Esophagus squamous epithelium (tissue), 5 donors: ENCODE results near the gene ZNF419. TPM values are rescaled to one million over a fixed set of nuclear protein-coding genes. Genes with fewer than 3 reads are reported as not detected.
A peak's percentile ranks its signal among the peaks of the same experiment; 100 is the strongest.

Experiments
- DNase-seq: peaks from one replicate; lab custom pipeline; 2025; lab: John Stamatoyannopoulos, UW
- H3K27ac ChIP-seq, 4 donors: fragments of 200-600 bp; sonication (generic); one replicate each; pipeline ENCODE4 v1.5.1; 2016 to 2019; ENCODE audit warnings: mild to moderate bottlenecking in 1 of 4
- H3K27me3 ChIP-seq, 4 donors: fragments of 200-600 bp; sonication (generic); 1 replicate in 3 of 4; 2 replicates in 1 of 4; pipeline versions ENCODE4 v1.5.1 to v1.6.0; 2017 to 2021; ENCODE audit warnings: antibody characterized with exemption in 1 of 4
- H3K36me3 ChIP-seq, 3 donors: fragments of 200-600 bp; sonication (generic); one replicate each; pipeline ENCODE4 v1.5.1; 2016 to 2019
- H3K4me1 ChIP-seq, 3 donors: fragments of 200-600 bp; sonication (generic); one replicate each; pipeline ENCODE4 v1.5.1; 2017 to 2019
- H3K4me3 ChIP-seq, 4 donors: fragments of 200-600 bp; sonication (generic); 1 replicate in 3 of 4; 2 replicates in 1 of 4; pipeline ENCODE4 v1.5.1; 2016 to 2019; ENCODE audit warnings: mild to moderate bottlenecking in 2 of 4, moderate library complexity in 1 of 4
- H3K9me3 ChIP-seq, 3 donors: fragments of 200-600 bp; sonication (generic); one replicate each; pipeline ENCODE4 v1.5.1; 2016 to 2019
- CTCF ChIP-seq, 6 experiments: fragments of 450-650 bp in 4 of 6; fragments of 200-600 bp in 2 of 6; sonication (generic) in 2 of 6; IDR thresholded peaks; one replicate each; pipeline ENCODE4 v1.5.1; 2016 to 2019; ENCODE audit warnings: antibody characterized with exemption in 6 of 6, mild to moderate bottlenecking in 4 of 6, moderate library complexity in 4 of 6
- POLR2A ChIP-seq, 4 donors: fragments of 450-650 bp; IDR thresholded peaks; one replicate each; pipeline ENCODE4 v1.6.1; 2017; ENCODE audit warnings: antibody characterized with exemption in 4 of 4, mild to moderate bottlenecking in 4 of 4, moderate library complexity in 3 of 4
- WGBS, 2 donors: methylation state at CpG; one replicate each; pipeline ENCODE4 v1.1.5; 2018; 5-methylcytosine and 5-hydroxymethylcytosine counted together
- intact Hi-C: fragments of 100-400 bp; cut with DNase I; formaldehyde crosslinking; loops from one replicate; pipeline ENCODE4 v1.15.0; 2022
- total RNA-seq, 4 donors: library from RNA; depleted of rRNA; stranded (reverse); fragments of >200 nt; gene quantifications; one replicate each; pipeline ENCODE4 v1.1.0, GENCODE V29; 2016
- donor health status: DM: yes; HTN: yes; CAD: no.

Gene ZNF419
- total RNA-seq, 4 donors from 2014 or later, result 0.87 to 8.0 (median 3.3) TPM

DNA sequence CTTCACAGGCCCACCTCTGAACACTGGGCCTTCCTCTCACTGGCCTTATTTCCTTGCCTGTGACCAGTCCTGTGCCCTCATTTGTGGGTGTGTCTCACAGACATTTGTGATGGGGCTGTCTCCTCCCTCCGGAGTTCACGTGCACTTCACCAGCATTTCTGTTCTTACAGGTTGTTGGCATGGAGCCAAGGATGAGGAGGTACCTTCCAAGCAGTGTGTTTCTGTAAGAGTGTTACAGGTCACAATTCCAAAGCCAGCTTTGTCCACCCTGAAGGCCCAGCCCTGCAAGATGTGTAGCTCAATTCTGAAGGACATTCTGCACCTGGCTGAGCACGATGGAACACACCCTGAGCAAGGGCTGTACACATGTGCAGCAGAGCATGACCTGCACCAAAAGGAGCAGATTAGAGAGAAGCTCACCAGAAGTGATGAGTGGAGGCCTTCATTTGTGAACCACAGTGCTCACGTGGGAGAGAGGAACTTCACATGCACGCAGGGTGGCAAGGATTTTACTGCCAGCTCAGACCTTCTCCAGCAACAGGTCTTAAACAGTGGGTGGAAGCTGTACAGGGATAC lies 44.3 kb upstream of the ZNF419 start:
- H3K4me1 ChIP-seq, result no peaks in the 10 kb centered on the region
- intact Hi-C loops, result no loop called here
- no peak for TF ChIP-seq POLR2A (IDR thresholded peaks at IDR 0.05)
- no peak for TF ChIP-seq CTCF (IDR thresholded peaks at IDR 0.05)
- DNase-seq, result no peak
- no peak overlapping the region for H3K27ac ChIP-seq
- H3K27me3 ChIP-seq, result no peaks in the 10 kb centered on the region
- H3K9me3 ChIP-seq, result peaks cover 6 to 95% (median 35%) of the 10 kb centered on the region in 3 donors
- WGBS, 2 donors, result 54 to 79% methylated on average over 5 of the region's 5 CpGs
- no peak overlapping the region for H3K4me3 ChIP-seq
- H3K36me3 ChIP-seq, result peaks cover 5 to 70% (median 12%) of the 10 kb centered on the region in 3 donors

DNA sequence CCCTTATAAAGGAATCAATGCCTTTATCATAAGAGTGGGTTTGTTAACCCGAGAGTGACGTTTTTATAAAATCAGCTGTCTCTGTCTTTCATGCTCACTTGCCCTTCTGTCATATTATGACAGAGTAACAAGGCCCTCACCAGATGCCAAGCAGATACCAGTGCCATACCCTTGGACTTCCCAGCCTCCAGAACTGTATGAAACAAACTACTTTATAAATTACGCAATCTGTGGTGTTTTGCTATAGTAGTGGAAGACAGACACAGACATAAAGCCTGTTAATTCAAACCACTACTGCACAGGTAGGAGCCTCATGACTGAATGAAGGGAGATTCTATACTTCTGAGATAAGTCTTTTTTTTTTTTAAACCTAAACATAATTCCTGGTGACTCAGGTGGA lies 35.2 kb upstream of the ZNF419 start:
- no peak overlapping the region for H3K4me3 ChIP-seq
- 87 to 96% methylated on average over 3 of the region's 3 CpGs for WGBS, 2 donors
- intact Hi-C loops, result no loop called here
- no peak for TF ChIP-seq CTCF (IDR thresholded peaks at IDR 0.05)
- no peak for TF ChIP-seq POLR2A (IDR thresholded peaks at IDR 0.05)
- no peak overlapping the region for H3K27ac ChIP-seq
- peaks cover 0 to 5% (median 0%) of the 10 kb centered on the region in 3 donors for H3K36me3 ChIP-seq
- no peak for DNase-seq
- peaks cover 0 to 75% (median 17%) of the 10 kb centered on the region in 3 donors for H3K9me3 ChIP-seq
- H3K27me3 ChIP-seq, result no peaks in the 10 kb centered on the region
- no peaks in the 10 kb centered on the region for H3K4me1 ChIP-seq

GRCh38 chr19:57465680-57466381 lies 21.7 kb upstream of the ZNF419 start:
- H3K4me1 ChIP-seq, result no peaks in the 10 kb centered on the region

DNA sequence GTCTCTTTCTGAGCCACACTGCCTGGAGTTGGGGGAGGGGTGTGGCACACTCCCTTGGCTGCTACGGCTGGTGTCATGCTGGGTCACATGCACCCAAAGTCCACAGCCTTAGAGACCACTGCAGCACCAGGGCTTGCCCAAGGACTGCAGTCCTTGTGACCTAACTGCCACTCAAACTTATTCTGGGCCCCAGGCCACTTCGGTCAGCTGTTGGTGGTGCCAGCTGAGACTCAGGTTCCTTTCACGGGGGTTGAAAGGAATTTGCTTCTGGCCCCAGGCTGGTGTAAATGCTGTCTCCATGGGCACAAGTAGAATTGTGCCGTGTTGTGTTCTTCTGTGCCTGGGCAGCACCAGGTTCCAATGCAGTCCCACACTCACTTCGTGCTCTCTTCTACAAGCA lies 21.1 kb upstream of the ZNF419 start:
- H3K4me1 ChIP-seq, result no peaks in the 10 kb centered on the region

More at GRCh38 chr19:57465680-57466381, 21.7 kb upstream of the ZNF419 start:
- Histone ChIP-seq H3K9me3 (peaks cover 0 to 91% (median 62%) of the 10 kb centered on the region in 3 donors), H3K4me3 (no peak overlapping the region), H3K36me3 (peaks cover 0 to 17% (median 0%) of the 10 kb centered on the region in 3 donors), H3K27ac (no peak overlapping the region), H3K27me3 (no peaks in the 10 kb centered on the region)
- 83 to 92% methylated on average over 3 to 4 of the region's 5 CpGs for WGBS, 2 donors
- intact Hi-C loops, result no loop called here
- no peak for TF ChIP-seq POLR2A (IDR thresholded peaks at IDR 0.05)
- peak in 3 of 6 experiments; percentile 10 to 53 (median 32) for TF ChIP-seq CTCF (IDR thresholded peaks at IDR 0.05)
- DNase-seq, result no peak

More for the DNA sequence above, 21.1 kb upstream of the ZNF419 start:
- no peak overlapping the region for H3K4me3 ChIP-seq
- intact Hi-C loops, result no loop called here
- peaks cover 0 to 96% (median 69%) of the 10 kb centered on the region in 3 donors for H3K9me3 ChIP-seq
- WGBS, 2 donors, result 81 to 100% methylated on average over 3 to 4 of the region's 5 CpGs
- H3K36me3 ChIP-seq, result peaks cover 0 to 17% (median 0%) of the 10 kb centered on the region in 3 donors
- no peaks in the 10 kb centered on the region for H3K27me3 ChIP-seq
- DNase-seq, result no peak
- TF ChIP-seq CTCF (IDR thresholded peaks at IDR 0.05) (no peak), POLR2A (IDR thresholded peaks at IDR 0.05) (no peak)
- H3K27ac ChIP-seq, result no peak overlapping the region
